Vagina (tissue), 2 donors: Measurements from ENCODE around the gene CCDC134. TPM values are rescaled to one million over a fixed set of nuclear protein-coding genes. Genes with fewer than 3 reads are reported as not detected.

ENCODE experiments used
- DNase-seq, 2 donors: peaks; one replicate each; pipeline ENCODE4 v3.0.0-alpha.2; 2017; ENCODE audit errors: extremely low spot score in 2 of 2
- H3K27ac ChIP-seq: fragments of 200-600 bp; sonication (generic); one replicate; pipeline ENCODE4 v1.5.1; 2019
- H3K27me3 ChIP-seq: fragments of 200-600 bp; sonication (generic); one replicate; pipeline ENCODE4 v1.5.1; 2019
- H3K36me3 ChIP-seq, 2 donors: fragments of 200-600 bp; sonication (generic); one replicate each; pipeline ENCODE4 v1.5.1; 2017 to 2019
- H3K4me1 ChIP-seq: fragments of 200-600 bp; sonication (generic); one replicate; pipeline ENCODE4 v1.5.1; 2019
- H3K4me3 ChIP-seq, 2 donors: fragments of 200-600 bp; sonication (generic); 1 replicate in 1 of 2; 2 replicates in 1 of 2; pipeline ENCODE4 v1.5.1; 2016 to 2019
- H3K9me3 ChIP-seq: fragments of 200-600 bp; sonication (generic); one replicate; pipeline ENCODE4 v1.5.1; 2019
- POLR2A ChIP-seq, 2 donors: fragments of 450-650 bp; IDR thresholded peaks; one replicate each; pipeline ENCODE4 v1.6.1; 2017; ENCODE audit warnings: antibody characterized with exemption in 2 of 2, mild to moderate bottlenecking in 2 of 2, moderate library complexity in 2 of 2
- POLR2AphosphoS5 ChIP-seq, 2 donors: sonication (generic); formaldehyde crosslinking; IDR thresholded peaks; one replicate each; pipeline ENCODE4 v1.9.0; 2017; ENCODE audit warnings: antibody characterized with exemption in 2 of 2, mild to moderate bottlenecking in 2 of 2, low read depth in 1 of 2; ENCODE audit not compliant: insufficient read depth in 1 of 2
- intact Hi-C: fragments of 100-400 bp; cut with DNase I; formaldehyde crosslinking; loops from one replicate; pipeline ENCODE4 v1.15.1; 2023
- total RNA-seq: library from RNA; depleted of rRNA; stranded (reverse); fragments of >200 nt; gene quantifications from one replicate; pipeline ENCODE4 v1.2.3, GENCODE V29; 2016
- TF ChIP-seq, protein P1 (sequence below), 3 experiments: fragments of 450-650 bp in 2 of 3; fragments of 200-600 bp in 1 of 3; sonication (generic) in 1 of 3; IDR thresholded peaks; one replicate each; pipeline ENCODE4 v1.5.1; 2017 to 2019; ENCODE audit warnings: antibody characterized with exemption in 3 of 3, mild to moderate bottlenecking in 2 of 3, moderate library complexity in 2 of 3

The CCDC134 gene
- total RNA-seq, 1 donor from 2014 or later, result 8.8 TPM

DNA sequence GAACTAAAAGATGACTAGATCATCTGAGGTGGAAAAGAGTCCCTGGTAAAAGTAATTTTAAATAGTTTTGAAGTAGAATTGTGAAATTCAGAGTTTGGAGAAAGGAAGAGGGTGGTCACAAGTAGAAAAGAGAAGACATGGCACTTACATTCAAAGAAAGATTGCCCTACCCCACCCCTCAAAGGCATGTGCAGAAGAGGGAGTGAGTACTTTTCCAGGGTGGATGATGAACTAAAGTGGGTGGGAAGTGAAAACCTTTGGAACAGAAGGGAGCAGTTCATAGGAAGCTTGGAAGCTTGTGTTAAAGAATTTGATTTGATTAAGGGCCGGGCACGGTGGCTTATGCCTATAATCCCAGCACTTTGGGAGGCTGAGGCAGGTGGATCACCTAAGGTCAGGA is 56.0 kb downstream of the CCDC134 start:
- intact Hi-C loops, result no loop called here
- no peak overlapping the region for H3K4me3 ChIP-seq
- H3K4me1 ChIP-seq, result peaks cover 8% of the 10 kb centered on the region
- no peak for TF ChIP-seq POLR2A (IDR thresholded peaks at IDR 0.05)
- TF ChIP-seq, protein P1, sequence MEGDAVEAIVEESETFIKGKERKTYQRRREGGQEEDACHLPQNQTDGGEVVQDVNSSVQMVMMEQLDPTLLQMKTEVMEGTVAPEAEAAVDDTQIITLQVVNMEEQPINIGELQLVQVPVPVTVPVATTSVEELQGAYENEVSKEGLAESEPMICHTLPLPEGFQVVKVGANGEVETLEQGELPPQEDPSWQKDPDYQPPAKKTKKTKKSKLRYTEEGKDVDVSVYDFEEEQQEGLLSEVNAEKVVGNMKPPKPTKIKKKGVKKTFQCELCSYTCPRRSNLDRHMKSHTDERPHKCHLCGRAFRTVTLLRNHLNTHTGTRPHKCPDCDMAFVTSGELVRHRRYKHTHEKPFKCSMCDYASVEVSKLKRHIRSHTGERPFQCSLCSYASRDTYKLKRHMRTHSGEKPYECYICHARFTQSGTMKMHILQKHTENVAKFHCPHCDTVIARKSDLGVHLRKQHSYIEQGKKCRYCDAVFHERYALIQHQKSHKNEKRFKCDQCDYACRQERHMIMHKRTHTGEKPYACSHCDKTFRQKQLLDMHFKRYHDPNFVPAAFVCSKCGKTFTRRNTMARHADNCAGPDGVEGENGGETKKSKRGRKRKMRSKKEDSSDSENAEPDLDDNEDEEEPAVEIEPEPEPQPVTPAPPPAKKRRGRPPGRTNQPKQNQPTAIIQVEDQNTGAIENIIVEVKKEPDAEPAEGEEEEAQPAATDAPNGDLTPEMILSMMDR (IDR thresholded peaks at IDR 0.05), result no peak
- no peak for TF ChIP-seq POLR2AphosphoS5 (IDR thresholded peaks at IDR 0.05; ENCODE audit: insufficient read depth in 1 of 2, low read depth in 1 of 2)
- DNase-seq, result no peak
- no peaks in the 10 kb centered on the region for H3K36me3 ChIP-seq
- no peak overlapping the region for H3K27ac ChIP-seq
- H3K9me3 ChIP-seq, result no peaks in the 10 kb centered on the region
- no peaks in the 10 kb centered on the region for H3K27me3 ChIP-seq

- no peak overlapping the region for H3K4me3 ChIP-seq
- TF ChIP-seq POLR2AphosphoS5 (IDR thresholded peaks at IDR 0.05; ENCODE audit: insufficient read depth in 1 of 2, low read depth in 1 of 2) (peak in 1 of 2 donors; percentile 26), POLR2A (IDR thresholded peaks at IDR 0.05) (no peak)
- TF ChIP-seq, protein P1 (IDR thresholded peaks at IDR 0.05), result peak in 2 of 3 experiments; percentile 16 to 45
- intact Hi-C loops, result no loop called here
- no peaks in the 10 kb centered on the region for H3K36me3 ChIP-seq
- H3K9me3 ChIP-seq, result no peaks in the 10 kb centered on the region
- no peak for DNase-seq
- no peak overlapping the region for H3K27ac ChIP-seq
- no peaks in the 10 kb centered on the region for H3K27me3 ChIP-seq
- H3K4me1 ChIP-seq, result peaks cover 16% of the 10 kb centered on the region
Measured at GRCh38 chr22:41857155-41857859, 56.8 kb downstream of the CCDC134 start.

- peaks cover 20% of the 10 kb centered on the region for H3K4me1 ChIP-seq
- no peak for DNase-seq
- H3K27ac ChIP-seq, result no peak overlapping the region
- no peaks in the 10 kb centered on the region for H3K9me3 ChIP-seq
- H3K27me3 ChIP-seq, result no peaks in the 10 kb centered on the region
- TF ChIP-seq, protein P1 (IDR thresholded peaks at IDR 0.05), result no peak
- intact Hi-C loops, result no loop called here
- H3K4me3 ChIP-seq, result no peak overlapping the region
- H3K36me3 ChIP-seq, result no peaks in the 10 kb centered on the region
Measured at GRCh38 chr22:41857860-41858199, 57.4 kb downstream of the CCDC134 start.

DNA sequence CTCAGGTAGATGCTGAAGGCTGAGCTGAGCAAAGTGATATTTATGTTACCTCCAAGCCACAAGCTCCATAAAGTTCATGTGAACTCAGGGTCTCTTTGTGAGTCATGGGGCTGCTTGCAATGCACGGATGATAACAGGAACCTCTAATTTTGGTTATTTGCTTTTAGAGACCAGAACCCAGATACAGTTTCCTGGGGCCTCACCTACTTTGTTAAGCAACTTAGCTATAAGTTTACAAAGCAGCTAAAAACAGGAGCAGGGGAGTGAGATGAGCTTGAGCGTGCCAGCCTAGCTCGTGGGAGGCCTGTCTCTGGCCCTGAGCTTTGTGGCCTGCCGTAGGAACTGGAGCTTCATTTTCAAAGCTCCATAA is 61.7 kb downstream of the CCDC134 start:
- Histone ChIP-seq H3K27me3 (no peaks in the 10 kb centered on the region), H3K4me1 (peaks cover 19% of the 10 kb centered on the region), H3K36me3 (peaks cover 0 to 9% of the 10 kb centered on the region in 2 donors), H3K4me3 (no peak overlapping the region), H3K27ac (peak overlapping the region; percentile 46), H3K9me3 (no peaks in the 10 kb centered on the region)
- TF ChIP-seq, protein P1 (IDR thresholded peaks at IDR 0.05), result no peak
- TF ChIP-seq POLR2A (IDR thresholded peaks at IDR 0.05), result no peak
- intact Hi-C loops, result no loop called here
- DNase-seq, result no peak

DNA sequence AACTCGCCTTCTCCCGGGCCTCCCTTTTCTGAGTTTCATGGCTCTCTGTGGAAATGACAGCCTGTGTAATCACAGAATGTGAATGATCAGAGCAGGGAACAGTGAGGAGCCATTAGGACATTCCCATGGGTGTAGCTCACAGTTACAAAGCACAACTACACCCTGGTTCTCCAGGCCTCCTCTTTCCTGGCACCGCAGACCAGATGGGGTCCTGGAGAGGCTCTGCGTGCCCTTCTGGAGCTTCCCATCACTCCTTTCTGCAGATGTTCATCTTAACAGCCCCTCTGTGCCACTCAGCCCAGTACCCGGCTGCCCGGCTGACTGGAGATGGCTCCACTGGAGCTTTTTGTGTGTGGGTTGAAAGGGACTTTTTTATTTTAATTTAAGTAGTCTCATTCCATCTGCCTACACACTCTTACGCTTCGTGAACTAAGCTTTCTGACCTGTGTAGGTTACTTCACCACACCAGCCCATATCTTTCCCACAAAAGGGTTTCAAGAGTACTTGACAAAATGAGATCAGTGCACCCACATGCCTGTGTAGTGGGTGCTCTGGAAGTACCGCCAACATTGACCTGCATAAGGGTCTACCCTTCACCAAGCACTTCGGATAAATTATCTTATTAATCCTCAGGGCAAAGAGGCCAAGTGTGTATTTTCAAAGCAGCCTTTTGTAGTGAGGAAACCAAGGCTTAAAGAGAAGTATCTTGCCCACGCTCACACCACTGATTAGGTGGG is 62.2 kb downstream of the CCDC134 start:
- Histone ChIP-seq H3K9me3 (no peaks in the 10 kb centered on the region), H3K4me3 (no peak overlapping the region), H3K27me3 (no peaks in the 10 kb centered on the region), H3K36me3 (peaks cover 0 to 12% of the 10 kb centered on the region in 2 donors), H3K27ac (peak overlapping the region; percentile 46), H3K4me1 (peaks cover 13% of the 10 kb centered on the region)
- intact Hi-C loops, result no loop called here
- no peak for TF ChIP-seq POLR2A (IDR thresholded peaks at IDR 0.05)
- TF ChIP-seq, protein P1 (IDR thresholded peaks at IDR 0.05), result no peak
- TF ChIP-seq POLR2AphosphoS5 (IDR thresholded peaks at IDR 0.05; ENCODE audit: insufficient read depth in 1 of 2, low read depth in 1 of 2), result no peak
- DNase-seq, result no peak
